Uterus (tissue), 4 donors: ENCODE measurements around the gene TMEM132C. TPM values are rescaled to one million over a fixed set of nuclear protein-coding genes. Genes with fewer than 3 reads are reported as not detected.

Experiments
- DNase-seq, 2 donors: peaks; one replicate each; pipeline ENCODE4 v3.0.0-alpha.2; 2019 to 2020
- H3K27ac ChIP-seq, 2 donors: fragments of 200-600 bp; sonication (generic); 1 replicate in 1 of 2; 2 replicates in 1 of 2; pipeline ENCODE4 v1.5.1; 2016 to 2018
- H3K27me3 ChIP-seq, 2 donors: fragments of 200-600 bp; sonication (generic); one replicate each; pipeline ENCODE4 v1.5.1; 2018 to 2019; ENCODE audit warnings: control low read depth in 1 of 2
- H3K36me3 ChIP-seq, 2 donors: fragments of 200-600 bp; sonication (generic); one replicate each; pipeline ENCODE4 v1.5.1; 2019; ENCODE audit warnings: control low read depth in 1 of 2
- H3K4me1 ChIP-seq, 2 donors: fragments of 200-600 bp; sonication (generic); one replicate each; pipeline ENCODE4 v1.5.1; 2018 to 2019; ENCODE audit warnings: control low read depth in 1 of 2
- H3K4me3 ChIP-seq, 2 donors: fragments of 200-600 bp; sonication (generic); 1 replicate in 1 of 2; 2 replicates in 1 of 2; pipeline ENCODE4 v1.5.1; 2018 to 2019; ENCODE audit warnings: mild to moderate bottlenecking in 1 of 2
- H3K9me3 ChIP-seq, 2 donors: fragments of 200-600 bp; sonication (generic); one replicate each; pipeline ENCODE4 v1.5.1; 2019; ENCODE audit warnings: control low read depth in 1 of 2
- CTCF ChIP-seq, 4 experiments: fragments of 200-600 bp in 2 of 4; fragments of 450-650 bp in 2 of 4; sonication (generic) in 2 of 4; IDR thresholded peaks; one replicate each; pipeline ENCODE4 v1.5.1; 2016 to 2019; ENCODE audit warnings: antibody characterized with exemption in 4 of 4, mild to moderate bottlenecking in 2 of 4, moderate library complexity in 1 of 4
- POLR2A ChIP-seq, 2 donors: fragments of 450-650 bp; IDR thresholded peaks; one replicate each; pipeline ENCODE4 v1.6.1; 2016; ENCODE audit warnings: antibody characterized with exemption in 2 of 2, mild to moderate bottlenecking in 1 of 2, moderate library complexity in 1 of 2
- intact Hi-C: fragments of 100-400 bp; cut with DNase I; formaldehyde crosslinking; loops from one replicate; pipeline ENCODE4 v1.15.1; 2023; ENCODE audit warnings: low total_unique reads
- total RNA-seq, 4 donors: library from RNA; depleted of rRNA in 3 of 4; stranded (reverse); fragments of >200 nt in 3 of 4; gene quantifications; one replicate each; pipeline versions ENCODE4 v1.1.0 to v1.2.4, GENCODE V29; 2014 to 2023
- donor health status: DM: yes; HTN: yes; CAD: no.

TMEM132C gene
- total RNA-seq, 4 donors from 2014 or later: 0.26 to 48.3 (median 5.0) TPM

GRCh38 chr12:128337071-128337345 lies 70.0 kb downstream of the TMEM132C start:
- intact Hi-C loops: no loop called here
- Histone ChIP-seq H3K36me3 (no peaks in the 10 kb centered on the region), H3K9me3 (no peaks in the 10 kb centered on the region), H3K4me3 (no peak overlapping the region), H3K4me1 (no peaks in the 10 kb centered on the region), H3K27me3 (no peaks in the 10 kb centered on the region), H3K27ac (peak overlapping the region; percentile 8 to 17)
- DNase-seq: no peak
- TF ChIP-seq POLR2A (IDR thresholded peaks at IDR 0.05) (no peak), CTCF (IDR thresholded peaks at IDR 0.05) (no peak)

GRCh38 chr12:128337431-128338170 lies 70.6 kb downstream of the TMEM132C start:
- H3K27me3 ChIP-seq: no peaks in the 10 kb centered on the region
- H3K27ac ChIP-seq: peak overlapping the region; percentile 8 to 17
- no peak overlapping the region for H3K4me3 ChIP-seq
- H3K4me1 ChIP-seq: no peaks in the 10 kb centered on the region
- no peaks in the 10 kb centered on the region for H3K9me3 ChIP-seq
- TF ChIP-seq POLR2A (IDR thresholded peaks at IDR 0.05) (no peak), CTCF (IDR thresholded peaks at IDR 0.05) (no peak)
- H3K36me3 ChIP-seq: no peaks in the 10 kb centered on the region
- no peak for DNase-seq
- intact Hi-C loops: no loop called here

- Histone ChIP-seq H3K4me1 (no peaks in the 10 kb centered on the region), H3K9me3 (no peaks in the 10 kb centered on the region), H3K27ac (peak overlapping the region; percentile 39 to 41), H3K27me3 (no peaks in the 10 kb centered on the region), H3K4me3 (no peak overlapping the region), H3K36me3 (no peaks in the 10 kb centered on the region)
- intact Hi-C loops: no loop called here
- no peak for TF ChIP-seq CTCF (IDR thresholded peaks at IDR 0.05)
- no peak for TF ChIP-seq POLR2A (IDR thresholded peaks at IDR 0.05)
- no peak for DNase-seq
Observed at GRCh38 chr12:128338386-128339125, 71.6 kb downstream of the TMEM132C start.

GRCh38 chr12:128339126-128339520 lies 72.2 kb downstream of the TMEM132C start:
- TF ChIP-seq CTCF (IDR thresholded peaks at IDR 0.05) (no peak), POLR2A (IDR thresholded peaks at IDR 0.05) (no peak)
- peak; percentile 20 to 37 for DNase-seq
- peak overlapping the region; percentile 39 to 41 for H3K27ac ChIP-seq

GRCh38 chr12:128339631-128340030 lies 72.7 kb downstream of the TMEM132C start:
- no peak for DNase-seq
- TF ChIP-seq POLR2A (IDR thresholded peaks at IDR 0.05) (no peak), CTCF (IDR thresholded peaks at IDR 0.05) (no peak)
- Histone ChIP-seq H3K27ac (no peak overlapping the region), H3K36me3 (no peaks in the 10 kb centered on the region), H3K4me3 (no peak overlapping the region), H3K4me1 (no peaks in the 10 kb centered on the region), H3K27me3 (no peaks in the 10 kb centered on the region), H3K9me3 (no peaks in the 10 kb centered on the region)
- intact Hi-C loops: no loop called here

More at GRCh38 chr12:128339126-128339520, 72.2 kb downstream of the TMEM132C start:
- intact Hi-C loops: no loop called here
- Histone ChIP-seq H3K27me3 (no peaks in the 10 kb centered on the region), H3K4me3 (no peak overlapping the region), H3K4me1 (no peaks in the 10 kb centered on the region), H3K9me3 (no peaks in the 10 kb centered on the region), H3K36me3 (no peaks in the 10 kb centered on the region)
